ENCODE data around the gene SCAPER. TPM values are rescaled to one million over a fixed set of nuclear protein-coding genes. Genes with fewer than 3 reads are reported as not detected.

Gene SCAPER
- total and polyA plus RNA-seq, 10 donors: 3.9 to 53.3 (median 34.0) TPM

DNA sequence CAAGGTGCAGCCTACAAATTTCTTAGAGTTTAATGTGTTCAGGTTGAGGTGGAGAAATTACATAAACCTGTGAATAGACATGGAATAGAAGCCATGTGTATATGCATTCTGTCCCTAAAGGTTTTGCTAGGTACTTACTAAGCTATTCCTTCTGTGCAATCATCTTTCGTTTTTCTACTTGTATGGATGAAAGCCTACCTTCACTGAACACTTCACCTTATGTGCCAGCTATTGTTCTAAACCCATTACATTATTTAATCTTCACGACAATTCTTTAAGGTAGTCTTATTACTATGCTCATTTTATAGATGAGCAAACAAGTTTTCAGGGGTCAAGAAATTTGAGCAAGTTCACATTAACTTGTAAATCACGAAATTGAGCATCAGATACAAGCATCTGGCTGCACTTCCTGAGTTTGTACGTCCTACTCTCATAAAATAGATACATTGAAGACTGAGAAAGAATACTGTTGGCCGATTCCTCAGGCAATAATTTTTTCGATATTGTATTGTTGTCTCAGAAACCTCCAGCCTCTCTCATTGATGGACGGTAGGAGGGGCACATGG lies 25.8 kb upstream of the SCAPER start:
- peaks cover 0 to 26% (median 6%) of the 10 kb centered on the region in 6 donors for H3K36me3 ChIP-seq
- H3K4me1 ChIP-seq: peaks cover 3 to 49% (median 34%) of the 10 kb centered on the region in 6 donors
- WGBS, 5 donors: 20 to 24% (median 21%) methylated on average over 7 of the region's 7 CpGs
- no peak for DNase-seq
- H3K27ac ChIP-seq: peak overlapping the region; percentile 66 to 93 (median 87)
- H3K27me3 ChIP-seq (replicated peaks in 1 of 7): no peaks in the 10 kb centered on the region
- peak overlapping the region; percentile 53 to 88 (median 71) for H3K4me3 ChIP-seq
- intact Hi-C loops (cut with DNase I; ENCODE audit: low total_unique reads): no loop called here
- TF ChIP-seq, protein P1, sequence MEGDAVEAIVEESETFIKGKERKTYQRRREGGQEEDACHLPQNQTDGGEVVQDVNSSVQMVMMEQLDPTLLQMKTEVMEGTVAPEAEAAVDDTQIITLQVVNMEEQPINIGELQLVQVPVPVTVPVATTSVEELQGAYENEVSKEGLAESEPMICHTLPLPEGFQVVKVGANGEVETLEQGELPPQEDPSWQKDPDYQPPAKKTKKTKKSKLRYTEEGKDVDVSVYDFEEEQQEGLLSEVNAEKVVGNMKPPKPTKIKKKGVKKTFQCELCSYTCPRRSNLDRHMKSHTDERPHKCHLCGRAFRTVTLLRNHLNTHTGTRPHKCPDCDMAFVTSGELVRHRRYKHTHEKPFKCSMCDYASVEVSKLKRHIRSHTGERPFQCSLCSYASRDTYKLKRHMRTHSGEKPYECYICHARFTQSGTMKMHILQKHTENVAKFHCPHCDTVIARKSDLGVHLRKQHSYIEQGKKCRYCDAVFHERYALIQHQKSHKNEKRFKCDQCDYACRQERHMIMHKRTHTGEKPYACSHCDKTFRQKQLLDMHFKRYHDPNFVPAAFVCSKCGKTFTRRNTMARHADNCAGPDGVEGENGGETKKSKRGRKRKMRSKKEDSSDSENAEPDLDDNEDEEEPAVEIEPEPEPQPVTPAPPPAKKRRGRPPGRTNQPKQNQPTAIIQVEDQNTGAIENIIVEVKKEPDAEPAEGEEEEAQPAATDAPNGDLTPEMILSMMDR (IDR thresholded peaks at IDR 0.05 in 8 of 11, conservative IDR thresholded peaks at IDR 0.05 in 3 of 11): no peak
- TF ChIP-seq POLR2AphosphoS5 (IDR thresholded peaks at IDR 0.05): no peak
- no peak for TF ChIP-seq POLR2A (IDR thresholded peaks at IDR 0.05)
- no peaks in the 10 kb centered on the region for H3K9me3 ChIP-seq

DNA sequence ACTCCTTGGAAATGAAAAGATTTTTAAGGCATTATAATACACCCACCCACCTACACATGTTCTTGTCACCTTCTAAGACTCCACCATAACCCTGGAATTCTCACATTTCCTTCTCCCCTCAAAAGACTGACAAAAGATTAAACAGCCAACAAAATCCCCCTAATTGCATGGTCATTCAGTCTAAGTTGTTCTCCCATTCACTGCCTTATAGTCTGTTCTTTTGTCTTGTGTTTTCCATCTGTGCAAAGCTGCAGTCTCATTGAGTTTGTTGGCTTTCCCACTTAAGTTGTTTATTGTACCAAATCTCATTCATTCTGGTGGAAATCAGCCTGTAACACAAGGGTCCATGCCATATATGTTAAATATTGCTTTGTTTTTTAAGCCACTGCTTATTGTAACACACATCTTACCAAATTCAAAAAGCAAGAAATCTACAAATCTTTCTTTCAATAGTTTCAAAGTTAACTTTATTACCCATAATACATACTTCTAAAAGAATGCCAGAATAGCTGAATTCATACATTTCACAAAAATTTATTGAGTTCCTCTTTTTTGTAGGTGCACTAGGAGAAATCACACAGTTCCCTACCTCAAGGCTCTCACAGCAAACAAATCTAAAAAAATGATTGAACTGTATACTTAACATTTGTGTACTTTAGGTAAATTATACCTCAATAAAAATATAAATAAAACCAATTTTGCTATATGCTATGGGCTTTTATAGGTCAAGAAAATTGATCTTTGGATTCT lies 24.0 kb upstream of the SCAPER start:
- peaks cover 3 to 32% (median 20%) of the 10 kb centered on the region in 6 donors for H3K4me1 ChIP-seq
- intact Hi-C loops (cut with DNase I; ENCODE audit: low total_unique reads): no loop called here
- no peak for DNase-seq
- H3K27me3 ChIP-seq (replicated peaks in 1 of 7): no peaks in the 10 kb centered on the region
- TF ChIP-seq POLR2A (IDR thresholded peaks at IDR 0.05): no peak
- TF ChIP-seq, protein P1 (IDR thresholded peaks at IDR 0.05 in 8 of 11, conservative IDR thresholded peaks at IDR 0.05 in 3 of 11): no peak
- no peak for TF ChIP-seq POLR2AphosphoS5 (IDR thresholded peaks at IDR 0.05)
- H3K27ac ChIP-seq: no peak overlapping the region
- no peaks in the 10 kb centered on the region for H3K9me3 ChIP-seq
- H3K36me3 ChIP-seq: peaks cover 0 to 9% (median 1%) of the 10 kb centered on the region in 6 donors
- H3K4me3 ChIP-seq: no peak overlapping the region

DNA sequence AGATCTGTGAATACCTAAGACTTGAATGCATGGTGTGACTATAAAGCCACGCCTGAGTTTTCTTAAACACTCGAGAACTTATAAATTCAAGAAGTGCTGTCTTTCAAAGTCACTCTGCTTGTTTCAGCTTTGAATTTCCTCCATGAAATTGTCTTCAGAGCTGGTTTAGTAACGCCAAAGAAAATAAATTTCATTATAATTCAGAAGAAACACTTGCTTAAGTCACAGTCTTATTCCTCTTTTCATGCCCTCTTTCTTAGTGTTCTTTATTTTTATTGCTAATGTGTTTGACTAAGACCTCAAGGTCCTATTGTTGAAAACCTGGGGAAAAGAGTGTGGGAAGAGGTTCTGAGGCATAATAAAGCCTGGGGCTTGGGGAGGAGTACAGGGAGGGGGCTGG lies 23.1 kb upstream of the SCAPER start:
- Histone ChIP-seq H3K4me3 (no peak overlapping the region), H3K36me3 (no peaks in the 10 kb centered on the region), H3K27me3 (replicated peaks in 1 of 7) (no peaks in the 10 kb centered on the region), H3K9me3 (no peaks in the 10 kb centered on the region), H3K27ac (no peak overlapping the region), H3K4me1 (peaks cover 3 to 22% (median 19%) of the 10 kb centered on the region in 6 donors)
- intact Hi-C loops (cut with DNase I; ENCODE audit: low total_unique reads): no loop called here
- DNase-seq: no peak
- WGBS, 5 donors: 93 to 98% (median 95%) methylated on average over 3 of the region's 3 CpGs
- TF ChIP-seq POLR2A (IDR thresholded peaks at IDR 0.05) (no peak), POLR2AphosphoS5 (IDR thresholded peaks at IDR 0.05) (no peak)
- TF ChIP-seq, protein P1 (IDR thresholded peaks at IDR 0.05 in 8 of 11, conservative IDR thresholded peaks at IDR 0.05 in 3 of 11): no peak

DNA sequence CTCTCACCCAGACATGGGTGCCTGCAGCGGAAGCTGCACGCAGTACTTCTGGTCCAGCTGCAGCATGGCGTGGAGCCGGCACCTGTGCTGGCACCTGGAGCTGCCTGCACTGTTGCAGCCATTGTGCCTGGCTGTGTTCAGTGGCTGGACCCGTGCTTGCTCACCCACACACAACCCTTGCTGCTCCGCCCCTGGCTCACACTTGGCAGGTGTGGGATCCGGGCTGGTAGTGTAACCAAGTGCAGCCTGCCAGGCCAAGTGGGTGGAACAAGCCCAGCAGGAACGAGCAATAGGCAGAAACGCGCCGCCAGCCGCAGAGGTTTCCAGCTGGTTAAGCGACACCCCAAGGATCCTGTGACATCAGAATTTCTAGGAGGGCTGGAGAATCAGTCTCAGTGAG lies 11.2 kb upstream of the SCAPER start:
- DNase-seq: no peak
- intact Hi-C loops (cut with DNase I; ENCODE audit: low total_unique reads): no loop called here
- H3K27ac ChIP-seq: no peak overlapping the region
- H3K27me3 ChIP-seq (replicated peaks in 1 of 7): no peaks in the 10 kb centered on the region
- H3K4me3 ChIP-seq: no peak overlapping the region
- TF ChIP-seq POLR2AphosphoS5 (IDR thresholded peaks at IDR 0.05) (no peak), POLR2A (IDR thresholded peaks at IDR 0.05) (no peak)
- TF ChIP-seq, protein P1 (IDR thresholded peaks at IDR 0.05 in 8 of 11, conservative IDR thresholded peaks at IDR 0.05 in 3 of 11): no peak
- H3K9me3 ChIP-seq: no peaks in the 10 kb centered on the region
- H3K36me3 ChIP-seq: no peaks in the 10 kb centered on the region
- no peaks in the 10 kb centered on the region for H3K4me1 ChIP-seq
- WGBS, 5 donors: 87 to 94% (median 92%) methylated on average over 13 of the region's 13 CpGs
